Activated naive CD4-positive, alpha-beta T cell treated with anti-CD3 and anti-CD28 coated beads for 36 hours (primary cell): ENCODE results near the gene NEU1. TPM values are rescaled to one million over a fixed set of nuclear protein-coding genes. Genes with fewer than 3 reads are reported as not detected.

Experiments used
- CTCF ChIA-PET: fragments of 350-600 bp; sonication (Branson Sonifier 250); formaldehyde crosslinking; loops from one replicate; lab custom pipeline; 2021; ENCODE audit warnings: antibody characterized with exemption; lab: Charles Lee
- DNase-seq: peaks from one replicate; pipeline ENCODE4 v3.0.0-alpha.2; 2020
- H3K27ac Mint-ChIP-seq: one replicate; pipeline ENCODE4 v1.8.0; 2021; ENCODE audit warnings: mild to moderate bottlenecking, mixed read lengths
- H3K27me3 Mint-ChIP-seq: one replicate; pipeline ENCODE4 v1.8.0; 2021; ENCODE audit warnings: low read depth, mixed read lengths
- H3K36me3 Mint-ChIP-seq: one replicate; pipeline ENCODE4 v1.8.0; 2021; ENCODE audit warnings: low read depth, mixed read lengths
- H3K4me1 Mint-ChIP-seq: one replicate; pipeline ENCODE4 v1.8.0; 2021; ENCODE audit warnings: low read depth, mixed read lengths
- H3K4me3 Mint-ChIP-seq: one replicate; pipeline ENCODE4 v1.8.0; 2021; ENCODE audit warnings: mild to moderate bottlenecking, moderate library complexity, mixed read lengths
- H3K9me3 Mint-ChIP-seq: one replicate; pipeline ENCODE4 v1.8.0; 2021; ENCODE audit warnings: mixed read lengths
- intact Hi-C: fragments of 100-400 bp; cut with micrococcal nuclease; formaldehyde crosslinking; loops from one replicate; pipeline ENCODE4 v1.15.1; 2023
- total RNA-seq, 2 experiments: library from RNA; stranded (reverse); gene quantifications; one replicate each; pipeline ENCODE4 v1.2.3, GENCODE V29; 2021

The NEU1 gene
- total RNA-seq, 2 experiments from 2014 or later, result 8.4 to 9.2 TPM

GRCh38 chr6:31888276-31889258 lies 25.9 kb upstream of the NEU1 start:
- H3K4me3 Mint-ChIP-seq, result no peak overlapping the region
- peaks cover 18% of the 10 kb centered on the region for H3K36me3 Mint-ChIP-seq
- no peak overlapping the region for H3K27ac Mint-ChIP-seq
- peak; percentile 53 for DNase-seq
- no peaks in the 10 kb centered on the region for H3K27me3 Mint-ChIP-seq
- H3K4me1 Mint-ChIP-seq, result no peaks in the 10 kb centered on the region
- intact Hi-C loops, result no loop called here
- CTCF ChIA-PET, result interaction anchor here (0.5 to 1.1 kb wide), 6 partner anchors 8 to 192 kb away, joined by 3 to 5 read pairs (median 3); no protein-coding TSS in a partner anchor
- H3K9me3 Mint-ChIP-seq, result no peaks in the 10 kb centered on the region

DNA sequence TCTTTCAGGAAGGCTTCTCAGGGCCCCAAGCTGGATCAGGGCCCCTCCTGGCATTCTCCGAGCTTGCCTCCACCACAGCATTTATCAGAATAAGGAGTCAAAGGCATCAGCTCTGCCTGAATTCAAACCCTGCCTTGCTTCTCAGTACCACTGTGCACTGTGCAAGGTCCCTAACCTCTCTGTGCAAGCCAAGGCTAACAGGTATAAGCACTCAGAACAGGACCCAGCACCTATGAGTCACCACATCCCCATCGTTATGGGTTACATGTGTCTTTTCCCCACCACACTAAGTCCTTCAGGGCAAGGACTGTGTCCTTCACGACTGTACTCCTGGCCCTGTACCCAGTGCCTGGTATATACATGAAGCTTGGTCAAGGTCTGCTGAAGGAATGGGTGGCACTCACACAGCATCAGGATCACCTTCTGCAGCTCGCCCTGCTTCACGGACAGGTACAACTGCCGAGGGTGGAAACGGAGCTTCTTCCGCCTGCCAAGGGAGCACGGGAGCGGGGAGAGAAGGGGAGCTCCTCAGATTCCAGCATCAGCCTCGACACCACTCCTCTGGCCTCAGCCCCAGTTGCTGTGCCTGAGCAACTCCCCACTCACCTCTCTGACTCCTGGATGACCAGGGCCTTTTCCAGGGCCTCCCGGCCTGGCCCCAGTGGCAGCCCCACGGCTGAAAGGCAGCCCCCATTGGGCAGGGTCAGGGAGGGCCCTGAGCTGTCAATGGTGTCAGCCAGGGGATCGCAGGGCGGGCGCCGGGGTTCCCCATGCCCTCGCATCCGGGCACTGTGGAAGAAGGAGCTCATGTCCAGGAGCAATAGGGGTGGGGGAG lies 24.8 kb upstream of the NEU1 start:
- Mint-ChIP-seq H3K4me1 (no peaks in the 10 kb centered on the region), H3K9me3 (no peaks in the 10 kb centered on the region), H3K27me3 (no peaks in the 10 kb centered on the region), H3K36me3 (peaks cover 20% of the 10 kb centered on the region), H3K4me3 (no peak overlapping the region), H3K27ac (no peak overlapping the region)
- DNase-seq, result no peak
- intact Hi-C loops, result no loop called here
- CTCF ChIA-PET, result interaction anchor here (0.5 to 0.8 kb wide), 5 partner anchors 12 to 175 kb away, joined by 3 read pairs; no protein-coding TSS in a partner anchor

GRCh38 chr6:31886541-31886991 lies 23.9 kb upstream of the NEU1 start:
- intact Hi-C loops, result no loop called here
- DNase-seq, result no peak
- H3K27ac Mint-ChIP-seq, result no peak overlapping the region

DNA sequence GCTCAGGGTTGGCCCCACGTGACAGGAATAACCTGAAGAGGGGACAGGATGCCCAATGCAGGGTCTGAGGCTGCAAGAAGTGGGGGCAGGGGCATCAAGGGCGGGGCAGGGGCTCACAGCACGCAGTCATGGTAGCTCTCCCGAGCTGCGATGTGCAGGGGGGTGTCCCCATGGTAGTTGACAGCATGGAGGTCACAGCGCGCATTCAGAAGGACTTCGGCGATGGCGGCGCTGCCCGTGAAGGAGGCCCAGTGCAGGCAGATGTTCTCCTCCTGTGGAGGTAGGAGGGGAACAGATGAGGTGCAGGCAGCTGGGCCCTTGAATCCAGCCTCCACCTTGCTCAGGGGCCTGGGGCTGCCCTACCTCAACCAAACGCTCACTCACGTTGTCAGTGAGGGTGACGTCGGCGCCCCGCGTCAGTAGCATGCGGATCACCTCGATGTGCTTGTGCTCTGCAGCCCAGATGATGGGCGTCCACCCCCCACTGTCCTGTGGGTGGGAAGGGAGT lies 22.0 kb upstream of the NEU1 start:
- H3K36me3 Mint-ChIP-seq, result peaks cover 23% of the 10 kb centered on the region
- no peak overlapping the region for H3K27ac Mint-ChIP-seq
- H3K9me3 Mint-ChIP-seq, result no peaks in the 10 kb centered on the region
- H3K4me3 Mint-ChIP-seq, result no peak overlapping the region
- H3K27me3 Mint-ChIP-seq, result no peaks in the 10 kb centered on the region
- CTCF ChIA-PET, result no interaction called here
- no peaks in the 10 kb centered on the region for H3K4me1 Mint-ChIP-seq
- intact Hi-C loops, result no loop called here
- no peak for DNase-seq

More at GRCh38 chr6:31886541-31886991, 23.9 kb upstream of the NEU1 start:
- H3K9me3 Mint-ChIP-seq, result no peaks in the 10 kb centered on the region
- no peak overlapping the region for H3K4me3 Mint-ChIP-seq
- peaks cover 23% of the 10 kb centered on the region for H3K36me3 Mint-ChIP-seq
- H3K4me1 Mint-ChIP-seq, result no peaks in the 10 kb centered on the region
- H3K27me3 Mint-ChIP-seq, result no peaks in the 10 kb centered on the region
- CTCF ChIA-PET, result no interaction called here

DNA sequence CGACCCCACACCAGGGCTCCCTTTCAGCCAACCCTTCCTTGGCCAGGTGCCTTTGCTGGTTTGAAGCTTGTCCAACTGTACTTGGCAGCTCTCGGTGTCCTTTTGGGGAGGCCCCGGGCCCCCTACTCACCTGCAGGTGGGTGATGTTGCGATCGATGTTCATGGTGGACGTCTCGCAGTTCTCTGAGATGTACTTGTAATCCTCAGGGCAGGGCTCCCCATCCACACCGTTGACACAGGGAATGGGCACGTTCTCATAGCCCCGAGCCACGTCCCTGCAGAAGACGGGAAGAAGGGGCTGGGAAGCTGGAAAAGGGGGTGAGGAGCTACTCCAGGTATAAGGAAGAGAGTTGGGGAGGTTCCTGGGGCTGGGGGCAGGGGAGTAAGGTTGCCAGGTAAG lies 21.1 kb upstream of the NEU1 start:
- no peak for DNase-seq
- no peak overlapping the region for H3K27ac Mint-ChIP-seq
- peaks cover 19% of the 10 kb centered on the region for H3K36me3 Mint-ChIP-seq
- H3K4me1 Mint-ChIP-seq, result no peaks in the 10 kb centered on the region
- H3K4me3 Mint-ChIP-seq, result no peak overlapping the region
- intact Hi-C loops, result no loop called here
- H3K27me3 Mint-ChIP-seq, result no peaks in the 10 kb centered on the region
- H3K9me3 Mint-ChIP-seq, result no peaks in the 10 kb centered on the region
- CTCF ChIA-PET, result interaction anchor here (0.9 to 1.0 kb wide), 2 partner anchors 69 to 173 kb away, joined by 3 read pairs; no protein-coding TSS in a partner anchor

GRCh38 chr6:31882344-31882743 lies 19.7 kb upstream of the NEU1 start:
- no peaks in the 10 kb centered on the region for H3K9me3 Mint-ChIP-seq

GRCh38 chr6:31881136-31881859 lies 18.7 kb upstream of the NEU1 start:
- H3K27me3 Mint-ChIP-seq, result no peaks in the 10 kb centered on the region
- CTCF ChIA-PET, result no interaction called here
- no peak overlapping the region for H3K27ac Mint-ChIP-seq
- H3K4me1 Mint-ChIP-seq, result no peaks in the 10 kb centered on the region
- DNase-seq, result no peak
- intact Hi-C loops, result no loop called here
- H3K9me3 Mint-ChIP-seq, result no peaks in the 10 kb centered on the region
- peaks cover 15% of the 10 kb centered on the region for H3K36me3 Mint-ChIP-seq
- H3K4me3 Mint-ChIP-seq, result no peak overlapping the region

More at GRCh38 chr6:31882344-31882743, 19.7 kb upstream of the NEU1 start:
- no peak for DNase-seq
- no peaks in the 10 kb centered on the region for H3K27me3 Mint-ChIP-seq
- peaks cover 18% of the 10 kb centered on the region for H3K36me3 Mint-ChIP-seq
- CTCF ChIA-PET, result no interaction called here
- H3K4me3 Mint-ChIP-seq, result no peak overlapping the region
- no peaks in the 10 kb centered on the region for H3K4me1 Mint-ChIP-seq
- no peak overlapping the region for H3K27ac Mint-ChIP-seq
- intact Hi-C loops, result no loop called here

DNA sequence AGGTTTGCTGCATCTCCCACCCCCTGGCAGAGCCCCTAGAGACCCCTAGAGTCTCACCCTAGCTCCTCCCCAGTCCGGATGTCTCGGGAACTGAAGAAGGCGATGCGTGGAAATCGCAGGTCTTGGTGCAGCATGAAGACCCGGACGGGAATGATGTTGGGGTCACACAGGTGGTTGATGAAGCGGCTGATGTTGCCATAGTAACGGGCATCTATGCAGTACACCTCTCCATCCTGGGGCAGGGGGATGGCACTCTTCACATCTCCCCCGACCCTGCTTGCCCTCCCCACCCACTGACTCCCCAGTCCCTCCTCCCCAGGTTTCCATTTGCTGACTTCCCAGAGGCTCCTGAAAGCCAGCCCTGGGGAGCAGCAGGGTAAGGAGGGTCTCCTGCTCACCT lies 18.0 kb upstream of the NEU1 start:
- no peak overlapping the region for H3K27ac Mint-ChIP-seq
- CTCF ChIA-PET, result interaction anchor here (0.6 to 1.1 kb wide), 3 partner anchors 8 to 220 kb away, joined by 3 read pairs; partner anchors contain the start of gene C6orf47
- H3K9me3 Mint-ChIP-seq, result no peaks in the 10 kb centered on the region
- intact Hi-C loops, result no loop called here
- H3K36me3 Mint-ChIP-seq, result peaks cover 12% of the 10 kb centered on the region
- H3K27me3 Mint-ChIP-seq, result no peaks in the 10 kb centered on the region
- H3K4me3 Mint-ChIP-seq, result no peak overlapping the region
- no peaks in the 10 kb centered on the region for H3K4me1 Mint-ChIP-seq
- no peak for DNase-seq

- Mint-ChIP-seq H3K9me3 (no peaks in the 10 kb centered on the region), H3K27ac (no peak overlapping the region), H3K27me3 (no peaks in the 10 kb centered on the region), H3K36me3 (peaks cover 12% of the 10 kb centered on the region), H3K4me3 (no peak overlapping the region), H3K4me1 (no peaks in the 10 kb centered on the region)
- CTCF ChIA-PET, result interaction anchor here (0.6 to 1.1 kb wide), 3 partner anchors 9 to 219 kb away, joined by 3 read pairs; partner anchors contain the start of gene C6orf47
- intact Hi-C loops, result no loop called here
- DNase-seq, result no peak
These were observed 17.3 kb upstream of the NEU1 start for GRCh38 chr6:31879901-31880300.

GRCh38 chr6:31879143-31879542 lies 16.5 kb upstream of the NEU1 start:
- Mint-ChIP-seq H3K9me3 (no peaks in the 10 kb centered on the region), H3K27me3 (no peaks in the 10 kb centered on the region)
- CTCF ChIA-PET, result no interaction called here

GRCh38 chr6:31878726-31879125 lies 16.1 kb upstream of the NEU1 start, which contains the start of gene SLC44A4:
Gene SLC44A4 (minus strand): TSS chr6:31878997. CDS start chr6:31878980, 17 bp downstream.
- Mint-ChIP-seq H3K4me3 (no peak within 1 kb of the TSS), H3K9me3 (no peaks in the 10 kb centered on the region), H3K27ac (no peak within 1 kb of the TSS), H3K36me3 (peaks cover 12% of the 10 kb centered on the region), H3K4me1 (no peaks in the 10 kb centered on the region), H3K27me3 (no peaks in the 10 kb centered on the region)
- CTCF ChIA-PET, result no interaction called here
- intact Hi-C loops, result no loop called here
- DNase-seq, result no peak

More at GRCh38 chr6:31879143-31879542, 16.5 kb upstream of the NEU1 start:
- Mint-ChIP-seq H3K36me3 (peaks cover 12% of the 10 kb centered on the region), H3K4me1 (no peaks in the 10 kb centered on the region), H3K4me3 (no peak overlapping the region), H3K27ac (no peak overlapping the region)
- intact Hi-C loops, result no loop called here
- no peak for DNase-seq
